Stomach smooth muscle (tissue), 2 donors: Measurements from ENCODE around the gene FAF2.
A peak's percentile ranks its signal among the peaks of the same experiment; 100 is the strongest.
"Not testable (repeated sequence)": the region's sequence is repeated elsewhere in the genome, so short reads cannot be mapped to it uniquely, and the experiment has no call there.

ENCODE experiments used
- H3K27ac ChIP-seq: one replicate; pipeline ENCODE4 v1.7.0; 2013; ENCODE audit warnings: mild to moderate bottlenecking, low read length, inconsistent platforms
- H3K27me3 ChIP-seq, 2 donors: one replicate each; pipeline ENCODE4 v1.7.0; 2013; ENCODE audit warnings: low read length in 2 of 2; ENCODE audit not compliant: insufficient read depth in 2 of 2, control insufficient read depth in 1 of 2
- H3K36me3 ChIP-seq, 2 donors: one replicate each; pipeline ENCODE4 v1.7.0; 2013; ENCODE audit warnings: low read length in 2 of 2; ENCODE audit not compliant: control insufficient read depth in 2 of 2, insufficient read depth in 2 of 2
- H3K4me1 ChIP-seq: one replicate; pipeline ENCODE4 v1.7.0; 2013; ENCODE audit warnings: low read length; ENCODE audit not compliant: control insufficient read depth, insufficient read depth
- H3K4me3 ChIP-seq, 2 donors: one replicate each; pipeline ENCODE4 v1.7.0; 2013; ENCODE audit warnings: low read length in 2 of 2
- H3K9ac ChIP-seq, 2 donors: one replicate each; pipeline ENCODE4 v1.7.0; 2013; ENCODE audit warnings: low read length in 2 of 2, mild to moderate bottlenecking in 1 of 2
- H3K9me3 ChIP-seq, 2 donors: one replicate each; pipeline ENCODE4 v1.7.0; 2013; ENCODE audit warnings: low read length in 2 of 2; ENCODE audit not compliant: control insufficient read depth in 2 of 2
- donor health status: healthy.
- donor health status: Pancreatic carcinoma.

FAF2 gene

GRCh38 chr5:176440927-176441706 lies 7.1 kb upstream of the FAF2 start:
- Histone ChIP-seq H3K9me3 (no peaks in the 10 kb centered on the region), H3K27ac (no peak overlapping the region), H3K9ac (no peak overlapping the region), H3K4me3 (no peak overlapping the region), H3K4me1 (no peaks in the 10 kb centered on the region), H3K27me3 (peaks cover 0 to 7% of the 10 kb centered on the region in 2 donors), H3K36me3 (no peaks in the 10 kb centered on the region)

DNA sequence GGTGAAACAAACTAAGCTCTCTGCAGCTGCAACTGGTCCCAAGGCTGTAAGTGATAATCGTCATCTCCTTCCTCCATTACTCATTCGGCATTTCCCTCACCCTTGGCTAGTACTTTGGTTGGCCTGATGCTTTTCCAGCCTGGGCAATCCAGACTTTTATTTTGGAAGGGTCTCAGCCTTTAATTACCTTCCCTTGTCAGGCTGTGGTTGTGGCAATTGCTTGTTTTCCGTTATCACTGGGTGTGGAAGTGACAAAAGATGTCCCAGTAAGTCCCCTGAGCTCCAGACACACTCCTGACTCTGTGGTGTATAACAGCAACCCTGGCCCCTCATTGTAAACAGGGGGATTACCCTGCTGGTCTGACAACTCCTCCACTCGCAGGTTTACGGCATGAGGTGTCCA lies 6.3 kb upstream of the FAF2 start:
- H3K4me3 ChIP-seq = no peak overlapping the region
- no peaks in the 10 kb centered on the region for H3K36me3 ChIP-seq
- peaks cover under 1% of the 10 kb centered on the region for H3K4me1 ChIP-seq
- H3K9ac ChIP-seq = no peak overlapping the region
- H3K9me3 ChIP-seq = no peaks in the 10 kb centered on the region
- H3K27ac ChIP-seq = no peak overlapping the region
- peaks cover 0 to 7% of the 10 kb centered on the region in 2 donors for H3K27me3 ChIP-seq

DNA sequence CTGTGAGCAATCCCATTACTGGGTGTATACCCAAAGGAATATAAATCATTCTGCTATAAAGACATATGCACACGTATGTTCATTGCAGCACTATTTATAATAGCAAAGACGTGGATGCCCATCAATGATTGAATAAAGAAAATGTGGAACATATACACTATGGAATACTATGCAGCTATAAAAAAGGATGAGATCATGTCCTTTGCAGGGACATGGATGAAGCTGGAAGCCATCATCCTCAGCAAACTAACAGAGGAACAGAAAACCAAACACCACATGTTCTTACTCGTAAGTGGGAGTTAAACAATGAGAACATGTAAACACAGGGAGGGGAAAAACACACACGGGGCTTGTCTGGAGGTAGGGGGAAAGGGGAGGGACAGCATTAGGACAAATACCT lies 5.3 kb upstream of the FAF2 start:
- H3K9me3 ChIP-seq, H3K27me3 ChIP-seq, H3K9ac ChIP-seq, H3K36me3 ChIP-seq, H3K27ac ChIP-seq, H3K4me3 ChIP-seq, H3K4me1 ChIP-seq: not testable (repeated sequence)

DNA sequence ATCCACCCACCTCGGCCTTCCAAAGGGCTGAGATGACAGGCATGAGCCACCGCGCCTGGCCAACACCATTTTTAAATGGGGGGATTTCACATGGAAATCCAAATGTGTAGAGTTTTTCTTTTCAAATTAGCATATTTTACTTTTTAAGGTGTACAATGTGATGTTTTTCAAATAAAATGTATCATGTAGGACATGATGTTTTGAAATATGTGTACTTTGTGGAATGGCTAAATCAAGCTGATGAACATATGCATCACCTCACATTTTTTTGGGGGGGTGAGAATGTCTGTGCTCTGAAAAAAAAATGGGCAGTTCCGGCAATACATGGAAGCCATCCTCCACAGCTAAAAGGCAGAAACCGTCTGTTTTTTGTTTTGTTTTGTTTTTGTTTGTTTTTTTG lies 3.4 kb upstream of the FAF2 start:
- Histone ChIP-seq H3K36me3 (no peaks in the 10 kb centered on the region), H3K27me3 (peaks cover 0 to 7% of the 10 kb centered on the region in 2 donors), H3K4me1 (peaks cover 19% of the 10 kb centered on the region), H3K9ac (no peak overlapping the region), H3K4me3 (no peak overlapping the region), H3K27ac (no peak overlapping the region), H3K9me3 (no peaks in the 10 kb centered on the region)

- no peak overlapping the region for H3K9ac ChIP-seq
- no peaks in the 10 kb centered on the region for H3K36me3 ChIP-seq
- peaks cover 0 to 2% of the 10 kb centered on the region in 2 donors for H3K27me3 ChIP-seq
- H3K27ac ChIP-seq = no peak overlapping the region
- no peak overlapping the region for H3K4me3 ChIP-seq
- no peaks in the 10 kb centered on the region for H3K9me3 ChIP-seq
- peaks cover 20% of the 10 kb centered on the region for H3K4me1 ChIP-seq
Measured at GRCh38 chr5:176446028-176446665, 2.0 kb upstream of the FAF2 start.

DNA sequence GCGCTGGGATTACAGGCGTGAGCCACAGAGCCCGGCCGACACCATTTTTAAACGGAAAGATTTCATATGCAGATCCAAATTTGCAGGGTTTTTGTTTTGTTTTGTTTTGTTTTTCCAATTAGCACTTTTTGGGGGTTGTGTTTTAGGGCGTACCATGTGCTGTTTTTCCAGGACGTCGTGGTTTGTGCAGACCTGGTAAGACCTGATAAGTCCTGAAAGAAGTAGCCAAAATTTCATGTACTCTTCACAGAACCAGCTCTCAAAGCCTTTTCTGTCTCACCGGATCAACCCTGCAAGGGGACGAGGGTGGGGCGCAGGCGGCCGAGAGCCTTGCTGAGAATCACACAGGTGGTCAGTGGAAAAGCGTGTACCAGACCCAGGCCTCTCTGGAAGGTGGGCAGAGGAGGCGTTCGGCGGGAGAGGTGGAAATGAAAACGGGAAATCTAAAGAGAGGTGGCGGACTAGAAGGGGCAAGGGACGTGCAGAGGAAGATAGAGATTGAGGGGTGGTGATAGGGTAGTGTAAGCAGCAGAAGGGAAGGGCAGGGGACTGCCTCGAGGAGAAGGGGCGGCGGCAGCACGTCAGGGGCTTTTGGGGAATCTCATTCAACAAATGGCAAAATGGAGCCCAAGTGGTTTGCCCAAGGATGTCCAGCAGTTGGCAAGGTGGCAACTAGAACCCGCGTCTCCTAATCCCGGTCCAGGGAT lies 1.1 kb upstream of the FAF2 start:
- H3K27me3 ChIP-seq = no peaks in the 10 kb centered on the region

DNA sequence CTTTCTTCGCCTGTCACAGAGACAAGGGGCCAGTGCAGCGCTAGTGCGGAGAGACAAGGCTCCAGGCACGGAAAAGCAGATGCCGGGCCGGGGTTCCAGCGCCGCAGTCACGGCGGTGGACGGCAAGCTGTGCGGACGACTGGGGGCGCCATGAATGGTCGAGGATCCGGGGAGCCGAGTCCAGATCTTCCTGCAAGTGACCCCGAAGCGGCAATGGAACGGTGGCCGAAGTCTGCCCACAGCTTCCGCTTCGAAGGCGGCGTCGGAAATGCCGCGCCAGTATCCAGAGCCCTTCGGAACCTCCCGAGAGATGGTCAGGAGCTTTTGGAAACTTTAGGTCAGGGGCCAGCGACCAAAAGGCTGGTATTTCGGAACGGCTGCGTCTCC lies 601 bp upstream of the FAF2 start:
- Histone ChIP-seq H3K27ac (peak overlapping the region; percentile 98), H3K36me3 (no peaks in the 10 kb centered on the region), H3K9me3 (no peaks in the 10 kb centered on the region), H3K27me3 (no peaks in the 10 kb centered on the region), H3K4me1 (peaks cover 24% of the 10 kb centered on the region), H3K9ac (peak overlapping the region; percentile 93 to 96), H3K4me3 (peak overlapping the region; percentile 90 to 96)

More for the DNA sequence above, 1.1 kb upstream of the FAF2 start:
- no peaks in the 10 kb centered on the region for H3K9me3 ChIP-seq
- peak overlapping the region; percentile 90 to 96 for H3K4me3 ChIP-seq
- peaks cover 20% of the 10 kb centered on the region for H3K4me1 ChIP-seq
- H3K27ac ChIP-seq = peak overlapping the region; percentile 98
- H3K9ac ChIP-seq = peak overlapping the region; percentile 93 to 96
- H3K36me3 ChIP-seq = no peaks in the 10 kb centered on the region

DNA sequence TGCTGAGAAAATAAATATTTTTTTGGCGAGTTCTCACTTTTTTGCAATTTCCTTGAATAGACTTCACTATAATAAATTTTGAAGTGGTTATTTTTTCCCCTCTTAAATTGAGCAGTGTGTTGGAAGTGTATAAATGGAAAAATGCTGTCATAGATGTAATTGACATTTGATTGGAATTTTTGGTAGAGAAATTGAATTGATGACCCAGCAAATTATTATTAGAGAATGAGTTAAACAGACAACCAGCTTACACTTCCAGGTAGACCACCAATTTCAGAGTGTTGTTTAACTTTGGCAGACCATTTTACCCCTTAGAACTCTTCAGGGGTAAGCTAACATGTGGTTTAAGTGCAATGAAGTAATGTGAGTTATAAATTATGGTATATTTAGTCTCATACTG lies 1.9 kb downstream of the FAF2 start:
- no peaks in the 10 kb centered on the region for H3K9me3 ChIP-seq
- no peaks in the 10 kb centered on the region for H3K27me3 ChIP-seq
- H3K36me3 ChIP-seq = no peaks in the 10 kb centered on the region
- H3K27ac ChIP-seq = no peak overlapping the region
- no peak overlapping the region for H3K4me3 ChIP-seq
- no peak overlapping the region for H3K9ac ChIP-seq
- H3K4me1 ChIP-seq = peaks cover 24% of the 10 kb centered on the region

- no peaks in the 10 kb centered on the region for H3K9me3 ChIP-seq
- no peak overlapping the region for H3K9ac ChIP-seq
- H3K36me3 ChIP-seq = no peaks in the 10 kb centered on the region
- peaks cover 4% of the 10 kb centered on the region for H3K4me1 ChIP-seq
- no peak overlapping the region for H3K27ac ChIP-seq
- H3K27me3 ChIP-seq = no peaks in the 10 kb centered on the region
- H3K4me3 ChIP-seq = no peak overlapping the region
Measured at GRCh38 chr5:176454724-176455394, 6.7 kb downstream of the FAF2 start.

GRCh38 chr5:176458904-176459561 lies 10.8 kb downstream of the FAF2 start:
- H3K9ac ChIP-seq = no peak overlapping the region
- no peaks in the 10 kb centered on the region for H3K27me3 ChIP-seq
- H3K4me3 ChIP-seq = no peak overlapping the region
- no peak overlapping the region for H3K27ac ChIP-seq
- H3K36me3 ChIP-seq = no peaks in the 10 kb centered on the region
- no peaks in the 10 kb centered on the region for H3K9me3 ChIP-seq
- H3K4me1 ChIP-seq = no peaks in the 10 kb centered on the region
